DMS114 treated with DMSO at 0.1 percent for 48 hours (cell line): ENCODE results near the gene RNF34.
"Not testable (repeated sequence)": the region's sequence is repeated elsewhere in the genome, so short reads cannot be mapped to it uniquely, and the experiment has no call there.

Source experiments
- DNase-seq: peaks from one replicate; lab custom pipeline; 2025; ENCODE audit not compliant: unreplicated experiment; lab: John Stamatoyannopoulos, UW

Gene RNF34, protein sequence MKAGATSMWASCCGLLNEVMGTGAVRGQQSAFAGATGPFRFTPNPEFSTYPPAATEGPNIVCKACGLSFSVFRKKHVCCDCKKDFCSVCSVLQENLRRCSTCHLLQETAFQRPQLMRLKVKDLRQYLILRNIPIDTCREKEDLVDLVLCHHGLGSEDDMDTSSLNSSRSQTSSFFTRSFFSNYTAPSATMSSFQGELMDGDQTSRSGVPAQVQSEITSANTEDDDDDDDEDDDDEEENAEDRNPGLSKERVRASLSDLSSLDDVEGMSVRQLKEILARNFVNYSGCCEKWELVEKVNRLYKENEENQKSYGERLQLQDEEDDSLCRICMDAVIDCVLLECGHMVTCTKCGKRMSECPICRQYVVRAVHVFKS

GRCh38 chr12:121399391-121400331 is at the start of gene RNF34:
Gene RNF34 (plus strand): TSS chr12:121400118. CDS start chr12:121400213, 95 bp downstream.
- DNase-seq: peak; percentile 97

- DNase-seq: peak; percentile 99
Measured at GRCh38 chr12:121351820-121352681, 47.9 kb upstream of the RNF34 start, which contains the start of gene ANAPC5. Gene ANAPC5 (minus strand): TSS chr12:121352411. CDS start chr12:121352340, 71 bp downstream.

DNA sequence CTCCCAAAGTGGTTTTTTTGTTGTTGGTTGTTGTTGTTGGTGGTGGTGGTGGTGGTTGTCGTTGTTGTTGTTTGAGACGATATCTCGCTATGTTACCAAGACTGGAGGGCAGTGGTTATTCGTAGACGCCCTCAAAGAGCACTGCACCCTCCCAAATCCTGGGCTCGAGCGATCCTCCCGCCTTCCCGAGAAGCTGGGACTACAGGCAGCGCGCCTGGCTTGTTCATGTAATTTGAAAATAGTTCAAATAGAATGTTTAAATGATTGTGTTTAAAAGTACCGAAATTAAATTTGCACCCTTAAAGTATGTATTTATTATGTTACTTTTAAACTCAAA is 47.3 kb upstream of the RNF34 start:
- DNase-seq: no peak

GRCh38 chr12:121355818-121356217 is 44.1 kb upstream of the RNF34 start:
- no peak for DNase-seq

GRCh38 chr12:121356657-121357056 is 43.3 kb upstream of the RNF34 start:
- no peak for DNase-seq

GRCh38 chr12:121357331-121357730 is 42.6 kb upstream of the RNF34 start:
- DNase-seq: no peak

- no peak for DNase-seq
Measured at GRCh38 chr12:121358073-121358472, 41.8 kb upstream of the RNF34 start.

- no peak for DNase-seq
Measured at GRCh38 chr12:121364683-121365121, 35.2 kb upstream of the RNF34 start.

GRCh38 chr12:121365416-121366062 is 34.4 kb upstream of the RNF34 start:
- no peak for DNase-seq

DNA sequence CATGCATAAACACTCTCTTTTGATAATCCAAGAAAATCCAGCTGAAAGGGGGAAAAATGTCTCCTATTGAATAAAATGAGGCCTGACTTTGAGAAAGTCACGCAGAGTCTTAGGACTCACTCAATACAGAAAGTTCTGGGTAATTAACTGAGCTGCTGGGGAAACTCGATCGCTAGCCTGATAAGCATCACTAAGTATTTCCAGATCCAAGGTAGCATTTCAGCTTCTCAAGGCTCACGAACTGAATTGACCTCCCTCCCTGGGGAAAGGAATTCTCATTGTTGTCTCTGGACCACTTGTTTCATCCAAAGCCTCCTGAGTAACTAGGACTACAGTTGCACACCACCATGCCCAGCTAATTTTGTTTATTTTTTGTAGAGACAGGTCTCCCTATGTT is 33.9 kb upstream of the RNF34 start:
- no peak for DNase-seq

DNA sequence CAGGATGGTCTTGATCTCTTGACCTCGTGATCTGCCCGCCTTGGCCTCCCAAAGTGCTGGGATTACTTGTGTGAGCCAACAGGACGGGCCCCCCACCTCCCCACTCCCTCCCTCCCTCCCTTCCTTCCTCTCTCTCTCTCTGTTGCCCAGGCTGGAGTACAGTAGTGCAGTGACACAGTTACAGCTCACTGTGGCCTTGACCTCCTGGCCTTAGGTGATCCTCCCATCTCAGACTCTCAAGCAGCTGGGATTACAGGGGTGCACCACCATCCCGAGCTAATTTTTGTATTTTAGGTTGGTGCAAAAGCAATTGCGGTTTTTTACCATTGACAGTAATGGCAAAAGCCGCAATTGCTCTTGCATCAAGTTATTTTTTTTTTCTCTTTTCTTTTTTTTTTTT is 28.5 kb upstream of the RNF34 start:
- DNase-seq: no peak

GRCh38 chr12:121373755-121374154 is 26.2 kb upstream of the RNF34 start:
- no peak for DNase-seq

GRCh38 chr12:121374336-121374735 is 25.6 kb upstream of the RNF34 start:
- not testable (repeated sequence) for DNase-seq

- not testable (repeated sequence) for DNase-seq
Measured at GRCh38 chr12:121374945-121375584, 24.9 kb upstream of the RNF34 start.

- no peak for DNase-seq
Measured at GRCh38 chr12:121376754-121377697, 22.9 kb upstream of the RNF34 start.

DNA sequence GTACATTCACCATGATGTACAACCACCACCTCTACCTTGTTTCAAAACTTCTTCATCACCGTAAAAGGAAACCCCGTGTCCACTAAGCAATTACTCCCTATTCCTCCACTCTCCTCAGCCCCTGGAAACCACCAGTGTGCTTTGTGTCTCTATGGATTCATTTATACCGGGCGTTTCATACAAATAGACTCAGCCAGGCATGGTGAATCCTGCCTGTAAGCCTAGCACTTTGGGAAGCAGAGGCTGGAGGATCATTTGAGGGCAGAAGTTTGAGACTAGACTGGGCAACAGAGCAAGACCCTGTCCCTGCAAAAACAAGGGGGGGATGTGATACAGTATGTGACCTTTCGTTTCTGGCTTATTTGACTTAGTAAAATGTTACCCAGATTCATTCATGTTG is 21.2 kb upstream of the RNF34 start:
- DNase-seq: no peak

DNA sequence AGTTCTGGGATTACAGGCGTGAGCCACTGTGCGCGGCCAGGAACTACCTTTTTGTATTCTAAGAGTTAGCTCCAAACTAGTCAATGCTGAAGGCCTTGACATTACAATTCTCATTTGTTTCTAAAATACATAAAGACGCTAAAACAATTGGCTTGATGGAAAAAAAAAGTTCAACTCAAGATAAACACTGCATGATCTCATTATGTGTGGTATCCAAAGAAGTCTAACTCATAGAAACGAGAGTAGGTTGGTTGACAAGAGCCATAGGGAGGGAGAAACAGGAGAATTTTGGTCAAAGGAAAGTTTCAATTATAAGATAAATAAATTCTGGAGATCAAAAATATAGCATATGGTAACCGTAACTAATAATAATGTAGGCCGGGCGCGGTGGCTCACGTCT is 20.0 kb upstream of the RNF34 start:
- no peak for DNase-seq

- no peak for DNase-seq
Measured at GRCh38 chr12:121383601-121384021, 16.3 kb upstream of the RNF34 start.

GRCh38 chr12:121384891-121385290 is 15.0 kb upstream of the RNF34 start:
- not testable (repeated sequence) for DNase-seq
